ENCODE results near the gene BARX2.

BARX2 gene

DNA sequence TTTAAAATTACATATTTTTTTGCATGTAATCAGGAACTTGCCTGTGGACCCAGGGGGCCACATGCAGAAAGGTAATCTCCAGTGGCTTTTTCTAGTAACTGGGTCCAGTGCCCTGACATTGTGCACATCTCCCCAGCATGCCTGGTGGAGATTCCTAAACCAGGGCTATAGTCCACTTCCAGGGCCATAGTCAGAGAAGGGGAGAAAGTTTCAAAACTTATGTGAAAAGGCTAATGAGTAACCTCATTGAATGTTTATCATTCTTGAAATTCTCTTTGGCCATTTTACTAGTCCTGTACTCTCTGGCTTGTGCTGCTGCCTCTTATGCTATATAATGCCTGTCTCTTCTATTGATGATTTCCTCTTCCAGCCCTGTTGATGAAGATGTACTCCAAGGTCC is 47.8 kb downstream of the BARX2 start:
- TF ChIP-seq, protein P1, sequence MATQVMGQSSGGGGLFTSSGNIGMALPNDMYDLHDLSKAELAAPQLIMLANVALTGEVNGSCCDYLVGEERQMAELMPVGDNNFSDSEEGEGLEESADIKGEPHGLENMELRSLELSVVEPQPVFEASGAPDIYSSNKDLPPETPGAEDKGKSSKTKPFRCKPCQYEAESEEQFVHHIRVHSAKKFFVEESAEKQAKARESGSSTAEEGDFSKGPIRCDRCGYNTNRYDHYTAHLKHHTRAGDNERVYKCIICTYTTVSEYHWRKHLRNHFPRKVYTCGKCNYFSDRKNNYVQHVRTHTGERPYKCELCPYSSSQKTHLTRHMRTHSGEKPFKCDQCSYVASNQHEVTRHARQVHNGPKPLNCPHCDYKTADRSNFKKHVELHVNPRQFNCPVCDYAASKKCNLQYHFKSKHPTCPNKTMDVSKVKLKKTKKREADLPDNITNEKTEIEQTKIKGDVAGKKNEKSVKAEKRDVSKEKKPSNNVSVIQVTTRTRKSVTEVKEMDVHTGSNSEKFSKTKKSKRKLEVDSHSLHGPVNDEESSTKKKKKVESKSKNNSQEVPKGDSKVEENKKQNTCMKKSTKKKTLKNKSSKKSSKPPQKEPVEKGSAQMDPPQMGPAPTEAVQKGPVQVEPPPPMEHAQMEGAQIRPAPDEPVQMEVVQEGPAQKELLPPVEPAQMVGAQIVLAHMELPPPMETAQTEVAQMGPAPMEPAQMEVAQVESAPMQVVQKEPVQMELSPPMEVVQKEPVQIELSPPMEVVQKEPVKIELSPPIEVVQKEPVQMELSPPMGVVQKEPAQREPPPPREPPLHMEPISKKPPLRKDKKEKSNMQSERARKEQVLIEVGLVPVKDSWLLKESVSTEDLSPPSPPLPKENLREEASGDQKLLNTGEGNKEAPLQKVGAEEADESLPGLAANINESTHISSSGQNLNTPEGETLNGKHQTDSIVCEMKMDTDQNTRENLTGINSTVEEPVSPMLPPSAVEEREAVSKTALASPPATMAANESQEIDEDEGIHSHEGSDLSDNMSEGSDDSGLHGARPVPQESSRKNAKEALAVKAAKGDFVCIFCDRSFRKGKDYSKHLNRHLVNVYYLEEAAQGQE (IDR thresholded peaks at IDR 0.05; ENCODE audit: low read depth): no peak
- TF ChIP-seq CEBPB (IDR thresholded peaks at IDR 0.05) (no peak), CREB1 (IDR thresholded peaks at IDR 0.05; ENCODE audit: low read depth) (no peak), EGR1 (IDR thresholded peaks at IDR 0.05) (no peak), ZBTB7A (IDR thresholded peaks at IDR 0.05; ENCODE audit: low read depth) (no peak), RAD21 (IDR thresholded peaks at IDR 0.05; ENCODE audit: low read depth) (no peak), YY1 (IDR thresholded peaks at IDR 0.05; ENCODE audit: low read depth) (no peak), EP300 (IDR thresholded peaks at IDR 0.05; ENCODE audit: borderline replicate concordance) (no peak), TEAD4 (IDR thresholded peaks at IDR 0.05) (no peak), NFIC (IDR thresholded peaks at IDR 0.05) (no peak), FOXM1 (IDR thresholded peaks at IDR 0.05; ENCODE audit: borderline replicate concordance, low read depth) (no peak), TAF1 (IDR thresholded peaks at IDR 0.05; ENCODE audit: low read depth) (no peak), TCF12 (IDR thresholded peaks at IDR 0.05; ENCODE audit: low read depth) (no peak)
- TF ChIP-seq, protein P2, sequence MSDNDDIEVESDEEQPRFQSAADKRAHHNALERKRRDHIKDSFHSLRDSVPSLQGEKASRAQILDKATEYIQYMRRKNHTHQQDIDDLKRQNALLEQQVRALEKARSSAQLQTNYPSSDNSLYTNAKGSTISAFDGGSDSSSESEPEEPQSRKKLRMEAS (IDR thresholded peaks at IDR 0.05): no peak
- TF ChIP-seq, protein P3, sequence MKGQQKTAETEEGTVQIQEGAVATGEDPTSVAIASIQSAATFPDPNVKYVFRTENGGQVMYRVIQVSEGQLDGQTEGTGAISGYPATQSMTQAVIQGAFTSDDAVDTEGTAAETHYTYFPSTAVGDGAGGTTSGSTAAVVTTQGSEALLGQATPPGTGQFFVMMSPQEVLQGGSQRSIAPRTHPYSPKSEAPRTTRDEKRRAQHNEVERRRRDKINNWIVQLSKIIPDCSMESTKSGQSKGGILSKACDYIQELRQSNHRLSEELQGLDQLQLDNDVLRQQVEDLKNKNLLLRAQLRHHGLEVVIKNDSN (IDR thresholded peaks at IDR 0.05): no peak

DNA sequence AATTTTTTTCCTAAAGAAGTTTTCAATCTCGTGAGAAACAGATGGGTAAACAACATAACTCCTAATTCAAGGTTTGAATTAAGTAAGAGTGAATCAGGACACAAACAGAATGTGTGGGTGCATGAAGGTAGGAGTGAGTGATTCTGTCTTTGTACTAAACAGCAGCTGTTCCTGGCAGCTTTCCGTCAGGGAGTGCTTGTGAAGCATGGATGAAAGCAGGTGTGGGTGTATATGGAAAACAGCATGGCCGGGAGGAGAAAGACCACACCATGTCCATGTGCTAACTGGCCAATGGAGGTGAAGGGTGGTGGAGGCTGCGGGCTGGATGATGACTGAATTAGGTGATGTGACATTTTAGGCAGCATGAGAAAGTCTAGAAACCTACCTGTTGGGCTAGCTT is 49.6 kb downstream of the BARX2 start:
- TF ChIP-seq ZBTB7A (IDR thresholded peaks at IDR 0.05; ENCODE audit: low read depth) (no peak), EGR1 (IDR thresholded peaks at IDR 0.05) (no peak), CEBPB (IDR thresholded peaks at IDR 0.05) (no peak), TCF12 (IDR thresholded peaks at IDR 0.05; ENCODE audit: low read depth) (no peak), FOXM1 (IDR thresholded peaks at IDR 0.05; ENCODE audit: borderline replicate concordance, low read depth) (no peak), NFIC (IDR thresholded peaks at IDR 0.05) (no peak), RAD21 (IDR thresholded peaks at IDR 0.05; ENCODE audit: low read depth) (no peak), TAF1 (IDR thresholded peaks at IDR 0.05; ENCODE audit: low read depth) (no peak), YY1 (IDR thresholded peaks at IDR 0.05; ENCODE audit: low read depth) (no peak), EP300 (IDR thresholded peaks at IDR 0.05; ENCODE audit: borderline replicate concordance) (no peak), CREB1 (IDR thresholded peaks at IDR 0.05; ENCODE audit: low read depth) (no peak), TEAD4 (IDR thresholded peaks at IDR 0.05) (no peak)
- TF ChIP-seq, protein P2 (IDR thresholded peaks at IDR 0.05): no peak
- TF ChIP-seq, protein P3 (IDR thresholded peaks at IDR 0.05): no peak
- TF ChIP-seq, protein P1 (IDR thresholded peaks at IDR 0.05; ENCODE audit: low read depth): no peak

DNA sequence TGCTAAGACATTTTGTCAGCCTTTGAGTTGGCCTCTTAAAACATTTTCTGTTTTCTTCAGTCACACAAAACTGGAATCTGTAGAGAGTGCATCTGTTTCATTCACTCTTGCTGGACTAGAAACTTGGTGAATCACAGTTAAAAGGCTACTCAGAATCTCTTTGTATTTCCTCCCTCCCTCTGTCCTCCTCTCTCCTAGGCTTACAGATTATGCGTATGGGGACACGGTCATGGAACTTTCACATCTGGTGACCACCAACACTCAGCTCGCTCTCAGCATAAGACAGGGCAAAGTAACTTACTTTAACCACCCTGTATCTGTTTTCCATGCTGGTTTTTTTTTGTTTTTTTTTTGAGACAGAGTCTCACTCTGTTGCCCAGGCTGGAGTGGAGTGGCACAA is 50.4 kb downstream of the BARX2 start:
- no peak for TF ChIP-seq EP300 (IDR thresholded peaks at IDR 0.05; ENCODE audit: borderline replicate concordance)
- TF ChIP-seq, protein P3 (IDR thresholded peaks at IDR 0.05): no peak
- TF ChIP-seq YY1 (IDR thresholded peaks at IDR 0.05; ENCODE audit: low read depth): no peak
- no peak for TF ChIP-seq RAD21 (IDR thresholded peaks at IDR 0.05; ENCODE audit: low read depth)
- no peak for TF ChIP-seq TCF12 (IDR thresholded peaks at IDR 0.05; ENCODE audit: low read depth)
- TF ChIP-seq FOXM1 (IDR thresholded peaks at IDR 0.05; ENCODE audit: borderline replicate concordance, low read depth): no peak
- TF ChIP-seq CREB1 (IDR thresholded peaks at IDR 0.05; ENCODE audit: low read depth): no peak

DNA sequence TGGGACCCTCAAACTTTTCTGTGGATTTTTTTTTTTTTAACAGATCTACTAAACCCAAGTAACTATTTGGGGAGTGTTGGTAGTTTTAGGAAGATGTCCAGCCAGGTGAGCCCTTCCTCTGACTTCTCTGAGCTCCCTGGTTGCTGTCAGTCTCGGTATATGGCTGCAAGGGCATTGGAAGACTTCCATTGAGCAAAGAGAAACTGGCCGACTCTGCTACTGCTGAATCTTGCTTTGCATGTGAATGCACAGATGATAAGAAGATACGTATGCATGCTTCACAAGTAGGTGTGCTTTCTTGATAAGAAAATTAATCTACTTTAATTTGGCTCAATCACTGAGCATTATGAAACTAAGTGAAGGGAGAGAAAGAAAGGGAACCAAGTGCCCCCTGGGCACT is 51.1 kb downstream of the BARX2 start:
- TF ChIP-seq CREB1 (IDR thresholded peaks at IDR 0.05; ENCODE audit: low read depth) (no peak), FOXM1 (IDR thresholded peaks at IDR 0.05; ENCODE audit: borderline replicate concordance, low read depth) (no peak), TAF1 (IDR thresholded peaks at IDR 0.05; ENCODE audit: low read depth) (no peak), CEBPB (IDR thresholded peaks at IDR 0.05) (no peak), RAD21 (IDR thresholded peaks at IDR 0.05; ENCODE audit: low read depth) (no peak), EP300 (IDR thresholded peaks at IDR 0.05; ENCODE audit: borderline replicate concordance) (no peak), NFIC (IDR thresholded peaks at IDR 0.05) (no peak), TEAD4 (IDR thresholded peaks at IDR 0.05) (no peak)
- TF ChIP-seq, protein P1 (IDR thresholded peaks at IDR 0.05; ENCODE audit: low read depth): no peak

All from Ishikawa (cell line).